Measurements from ENCODE around the gene NR4A1. TPM values are rescaled to one million over a fixed set of nuclear protein-coding genes. Genes with fewer than 3 reads are reported as not detected.
A peak's percentile ranks its signal among the peaks of the same experiment; 100 is the strongest.

The NR4A1 gene
- total RNA-seq, 1 experiment from 2014 or later = 26.9 TPM

- Histone ChIP-seq H3K79me2 (ENCODE audit: low read length) (peaks cover 54% of the 10 kb centered on the region), H2AFZ (ENCODE audit: low read length) (peak overlapping the region; percentile 76; the same call in 1 of the 2 replicates), H3K4me1 (ENCODE audit: low read length) (peaks cover 38% of the 10 kb centered on the region)
Measured at GRCh38 chr12:52070185-52070925, 19.1 kb downstream of the NR4A1 start.

GRCh38 chr12:52073531-52074381, 22.5 kb downstream of the NR4A1 start:
- Histone ChIP-seq H2AFZ (ENCODE audit: low read length) (no peak overlapping the region), H3K9me2 (replicated peaks; ENCODE audit: insufficient read depth, low read length) (no peaks in the 10 kb centered on the region), H3K4me2 (ENCODE audit: low read depth, low read length, poor library complexity, severe bottlenecking) (no peak overlapping the region), H3K4me1 (ENCODE audit: low read length) (peaks cover 38% of the 10 kb centered on the region), H3K9me3 (ENCODE audit: low read length) (no peaks in the 10 kb centered on the region), H3K79me2 (ENCODE audit: low read length) (peaks cover 59% of the 10 kb centered on the region), H3K9ac (ENCODE audit: low read length) (no peak overlapping the region), H4K20me1 (ENCODE audit: insufficient read depth, low read depth, low read length) (peaks cover 18% of the 10 kb centered on the region), H3K4me3 (ENCODE audit: low read length) (no peak overlapping the region), H3K27me3 (ENCODE audit: low read length) (no peaks in the 10 kb centered on the region), H3K27ac (ENCODE audit: low read length) (no peak overlapping the region), H3K36me3 (ENCODE audit: insufficient read depth, low read length) (peaks cover 15% of the 10 kb centered on the region; the same call in 1 of the 2 replicates)
- no peak for DNase-seq

More at GRCh38 chr12:52070185-52070925, 19.1 kb downstream of the NR4A1 start:
- Histone ChIP-seq H3K9me2 (replicated peaks; ENCODE audit: insufficient read depth, low read length) (no peaks in the 10 kb centered on the region), H3K4me2 (ENCODE audit: low read depth, low read length, poor library complexity, severe bottlenecking) (peak overlapping the region; percentile 99), H3K9me3 (ENCODE audit: low read length) (no peaks in the 10 kb centered on the region), H4K20me1 (ENCODE audit: insufficient read depth, low read depth, low read length) (peaks cover 17% of the 10 kb centered on the region), H3K27ac (ENCODE audit: low read length) (peak overlapping the region; percentile 64), H3K9ac (ENCODE audit: low read length) (peak overlapping the region; percentile 99), H3K27me3 (ENCODE audit: low read length) (no peaks in the 10 kb centered on the region), H3K36me3 (ENCODE audit: insufficient read depth, low read length) (0 out of 2 replicates have a peak, but pooled peaks cover 9% of the 10 kb centered on the region), H3K4me3 (ENCODE audit: low read length) (peak overlapping the region; percentile 100)
- DNase-seq = no peak

- H3K4me3 ChIP-seq (ENCODE audit: low read length) = no peak overlapping the region
- DNase-seq = no peak
- no peaks in the 10 kb centered on the region for H3K9me3 ChIP-seq (ENCODE audit: low read length)
- no peak overlapping the region for H3K9ac ChIP-seq (ENCODE audit: low read length)
- peaks cover 55% of the 10 kb centered on the region for H3K79me2 ChIP-seq (ENCODE audit: low read length)
- no peak overlapping the region for H3K4me2 ChIP-seq (ENCODE audit: low read depth, low read length, poor library complexity, severe bottlenecking)
- no peak overlapping the region for H3K27ac ChIP-seq (ENCODE audit: low read length)
- peaks cover 17% of the 10 kb centered on the region; the same call in 1 of the 2 replicates for H3K36me3 ChIP-seq (ENCODE audit: insufficient read depth, low read length)
- no peak overlapping the region for H2AFZ ChIP-seq (ENCODE audit: low read length)
- H4K20me1 ChIP-seq (ENCODE audit: insufficient read depth, low read depth, low read length) = peaks cover 17% of the 10 kb centered on the region
- no peaks in the 10 kb centered on the region for H3K27me3 ChIP-seq (ENCODE audit: low read length)
- no peaks in the 10 kb centered on the region for H3K9me2 ChIP-seq (replicated peaks; ENCODE audit: insufficient read depth, low read length)
- H3K4me1 ChIP-seq (ENCODE audit: low read length) = peaks cover 36% of the 10 kb centered on the region
Measured at GRCh38 chr12:52074971-52075724, 23.9 kb downstream of the NR4A1 start.

DNA sequence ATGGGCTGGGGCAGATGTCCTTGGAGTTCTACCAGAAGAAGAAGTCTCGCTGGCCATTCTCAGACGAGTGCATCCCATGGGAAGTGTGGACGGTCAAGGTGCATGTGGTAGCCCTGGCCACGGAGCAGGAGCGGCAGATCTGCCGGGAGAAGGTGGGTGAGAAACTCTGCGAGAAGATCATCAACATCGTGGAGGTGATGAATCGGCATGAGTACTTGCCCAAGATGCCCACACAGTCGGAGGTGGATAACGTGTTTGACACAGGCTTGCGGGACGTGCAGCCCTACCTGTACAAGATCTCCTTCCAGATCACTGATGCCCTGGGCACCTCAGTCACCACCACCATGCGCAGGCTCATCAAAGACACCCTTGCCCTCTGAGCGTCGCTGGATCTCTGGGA, 25.6 kb downstream of the NR4A1 start:
- no peak for DNase-seq
- Histone ChIP-seq H3K27ac (ENCODE audit: low read length) (no peak overlapping the region), H3K9me3 (ENCODE audit: low read length) (no peaks in the 10 kb centered on the region), H4K20me1 (ENCODE audit: insufficient read depth, low read depth, low read length) (peaks cover 10% of the 10 kb centered on the region; the same call in 1 of the 2 replicates), H3K4me3 (ENCODE audit: low read length) (no peak overlapping the region), H3K79me2 (ENCODE audit: low read length) (peaks cover 39% of the 10 kb centered on the region), H3K4me1 (ENCODE audit: low read length) (peaks cover 38% of the 10 kb centered on the region), H3K4me2 (ENCODE audit: low read depth, low read length, poor library complexity, severe bottlenecking) (no peak overlapping the region), H3K9me2 (replicated peaks; ENCODE audit: insufficient read depth, low read length) (no peaks in the 10 kb centered on the region), H2AFZ (ENCODE audit: low read length) (no peak overlapping the region), H3K36me3 (ENCODE audit: insufficient read depth, low read length) (peaks cover 17% of the 10 kb centered on the region; the same call in 1 of the 2 replicates), H3K27me3 (ENCODE audit: low read length) (no peaks in the 10 kb centered on the region), H3K9ac (ENCODE audit: low read length) (no peak overlapping the region)

DNA sequence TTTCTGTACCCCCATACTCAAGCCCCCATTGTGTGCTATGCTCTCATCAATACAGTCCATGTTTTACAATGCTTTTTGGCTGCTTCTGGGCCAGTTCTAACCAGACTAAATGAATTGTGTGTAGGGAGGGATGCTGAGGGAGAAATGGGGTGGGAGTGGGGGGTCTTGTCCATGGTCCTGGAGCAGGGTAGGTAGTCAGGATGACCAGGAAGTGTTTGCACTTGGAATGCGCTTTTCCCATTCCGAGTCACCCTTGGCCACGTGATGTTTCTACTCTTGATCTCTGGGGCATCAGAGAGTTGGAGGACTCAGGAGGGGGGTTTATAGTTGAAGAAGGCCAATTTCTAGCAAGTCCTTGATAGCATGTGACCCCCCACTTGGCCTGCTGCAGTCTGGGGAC, 27.0 kb downstream of the NR4A1 start:
- peaks cover 10% of the 10 kb centered on the region; the same call in 1 of the 2 replicates for H4K20me1 ChIP-seq (ENCODE audit: insufficient read depth, low read depth, low read length)
- no peak overlapping the region for H3K9ac ChIP-seq (ENCODE audit: low read length)
- peaks cover 42% of the 10 kb centered on the region for H3K4me1 ChIP-seq (ENCODE audit: low read length)
- H2AFZ ChIP-seq (ENCODE audit: low read length) = no peak overlapping the region
- peaks cover 12% of the 10 kb centered on the region; the same call in 1 of the 2 replicates for H3K36me3 ChIP-seq (ENCODE audit: insufficient read depth, low read length)
- no peaks in the 10 kb centered on the region for H3K9me2 ChIP-seq (replicated peaks; ENCODE audit: insufficient read depth, low read length)
- no peaks in the 10 kb centered on the region for H3K27me3 ChIP-seq (ENCODE audit: low read length)
- no peaks in the 10 kb centered on the region for H3K9me3 ChIP-seq (ENCODE audit: low read length)
- no peak overlapping the region for H3K27ac ChIP-seq (ENCODE audit: low read length)
- no peak for DNase-seq
- H3K4me2 ChIP-seq (ENCODE audit: low read depth, low read length, poor library complexity, severe bottlenecking) = no peak overlapping the region
- H3K79me2 ChIP-seq (ENCODE audit: low read length) = peaks cover 25% of the 10 kb centered on the region
- no peak overlapping the region for H3K4me3 ChIP-seq (ENCODE audit: low read length)

DNA sequence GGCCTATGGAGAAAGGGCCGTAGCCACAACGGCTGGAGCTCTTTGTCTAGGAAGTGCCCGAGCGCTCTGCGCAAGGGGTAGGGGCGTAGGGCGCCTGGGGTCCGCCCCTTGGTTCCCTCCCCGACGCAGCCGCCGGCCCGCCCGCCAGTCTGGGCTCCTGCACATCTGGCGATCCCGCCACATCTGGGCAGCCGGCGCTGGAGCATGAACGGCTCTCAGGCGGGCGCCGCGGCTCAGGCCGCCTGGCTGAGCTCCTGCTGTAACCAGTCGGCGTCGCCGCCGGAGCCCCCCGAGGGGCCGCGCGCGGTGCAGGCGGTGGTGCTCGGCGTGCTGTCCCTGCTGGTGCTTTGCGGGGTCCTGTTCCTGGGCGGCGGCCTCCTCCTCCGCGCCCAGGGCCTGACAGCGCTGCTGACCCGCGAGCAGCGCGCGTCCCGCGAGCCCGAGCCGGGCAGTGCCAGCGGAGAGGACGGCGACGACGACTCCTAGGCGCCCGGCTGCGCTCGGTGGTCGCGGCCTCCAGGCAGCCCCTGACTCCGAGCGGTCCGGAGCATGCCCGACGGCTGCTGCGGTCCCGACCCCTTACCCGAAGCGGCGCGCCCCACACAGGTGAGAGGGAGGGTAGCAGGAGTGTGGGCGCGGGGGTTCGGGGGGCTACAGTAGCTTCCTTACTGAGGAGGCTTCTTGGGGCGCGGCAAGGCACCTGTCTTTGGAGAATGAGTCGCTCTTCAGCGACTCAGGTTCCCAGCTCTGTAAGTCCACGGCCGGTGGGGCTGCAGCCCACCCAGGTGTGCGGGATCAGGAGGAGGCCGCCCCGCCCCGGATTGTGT, 28.5 kb downstream of the NR4A1 start, which contains the start of gene SMIM41:
SMIM41 (plus strand) TSS at position 129 of the 827 bp plus-strand sequence; CDS start at position 205, 76 bp downstream.
- Histone ChIP-seq H3K9ac (ENCODE audit: low read length) (peak within 1 kb of the TSS; percentile 56), H3K4me3 (ENCODE audit: low read length) (peak within 1 kb of the TSS; percentile 5; the same call in 1 of the 2 replicates), H3K27ac (ENCODE audit: low read length) (peak within 1 kb of the TSS; percentile 88), H3K9me3 (ENCODE audit: low read length) (no peaks in the 10 kb centered on the region), H4K20me1 (ENCODE audit: insufficient read depth, low read depth, low read length) (peaks cover 10% of the 10 kb centered on the region; the same call in 1 of the 2 replicates), H2AFZ (ENCODE audit: low read length) (no peak within 1 kb of the TSS), H3K36me3 (ENCODE audit: insufficient read depth, low read length) (peaks cover 11% of the 10 kb centered on the region; the same call in 1 of the 2 replicates), H3K9me2 (replicated peaks; ENCODE audit: insufficient read depth, low read length) (no peaks in the 10 kb centered on the region), H3K79me2 (ENCODE audit: low read length) (peaks cover 10% of the 10 kb centered on the region; the same call in 1 of the 2 replicates), H3K4me2 (ENCODE audit: low read depth, low read length, poor library complexity, severe bottlenecking) (peak within 1 kb of the TSS; percentile 56), H3K4me1 (ENCODE audit: low read length) (peaks cover 45% of the 10 kb centered on the region), H3K27me3 (ENCODE audit: low read length) (no peaks in the 10 kb centered on the region)
- no peak for DNase-seq

All from Karpas-422 (cell line).